ENCODE measurements around the gene TRIM28. TPM values are rescaled to one million over a fixed set of nuclear protein-coding genes. Genes with fewer than 3 reads are reported as not detected.

Gene TRIM28
- total and polyA plus RNA-seq, 9 of the 15 experiments (the other 6 are each of a cell fraction or from before 2014, with no cell fraction given) = 12.1 to 797 (median 490) TPM

DNA sequence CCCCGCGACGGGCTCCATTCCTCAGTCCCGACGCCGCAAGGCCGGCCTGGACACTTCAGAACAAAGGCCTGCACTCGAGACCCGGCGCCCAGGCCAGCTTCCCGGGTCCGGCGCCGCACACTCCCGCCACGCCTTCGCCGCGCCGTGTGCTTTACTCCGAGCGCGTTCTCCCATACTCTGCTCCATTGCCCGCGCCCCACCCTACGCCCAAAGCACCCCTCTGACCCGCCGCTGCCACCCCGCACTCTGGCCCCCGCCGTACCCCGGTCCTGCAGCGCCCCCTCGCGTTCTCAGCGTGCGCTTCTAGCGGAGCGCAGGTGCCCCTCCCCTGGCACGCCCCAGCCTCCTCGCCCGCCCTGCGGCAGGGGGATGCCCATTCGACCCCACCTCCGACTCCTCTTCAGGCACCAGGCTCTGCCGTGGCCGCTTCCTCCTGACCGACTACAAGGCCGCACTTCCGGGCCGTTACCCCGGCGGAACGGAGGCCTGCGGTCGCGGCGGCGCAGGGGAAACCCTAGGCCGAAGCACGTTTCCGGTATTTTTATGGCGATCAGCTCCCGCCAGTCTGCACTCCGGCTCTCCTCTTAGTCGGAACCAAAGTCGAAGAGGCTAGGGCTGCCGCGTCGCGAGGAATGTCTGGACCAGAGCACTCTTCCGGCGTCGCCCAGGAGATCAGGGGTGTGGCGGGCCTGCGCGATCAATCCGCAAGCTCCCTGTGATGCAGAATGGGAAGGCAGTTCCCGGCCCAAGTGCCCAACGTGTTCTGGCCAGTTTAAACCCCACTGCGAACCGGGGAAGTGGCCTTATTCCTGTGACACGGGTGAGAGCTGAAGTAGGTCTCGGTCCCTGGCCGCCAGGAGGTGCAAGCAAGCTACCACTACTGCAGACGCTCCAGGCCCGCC lies 24.3 kb upstream of the TRIM28 start, which contains the start of gene ZBTB45 (continued):
- TF ChIP-seq, protein P1, sequence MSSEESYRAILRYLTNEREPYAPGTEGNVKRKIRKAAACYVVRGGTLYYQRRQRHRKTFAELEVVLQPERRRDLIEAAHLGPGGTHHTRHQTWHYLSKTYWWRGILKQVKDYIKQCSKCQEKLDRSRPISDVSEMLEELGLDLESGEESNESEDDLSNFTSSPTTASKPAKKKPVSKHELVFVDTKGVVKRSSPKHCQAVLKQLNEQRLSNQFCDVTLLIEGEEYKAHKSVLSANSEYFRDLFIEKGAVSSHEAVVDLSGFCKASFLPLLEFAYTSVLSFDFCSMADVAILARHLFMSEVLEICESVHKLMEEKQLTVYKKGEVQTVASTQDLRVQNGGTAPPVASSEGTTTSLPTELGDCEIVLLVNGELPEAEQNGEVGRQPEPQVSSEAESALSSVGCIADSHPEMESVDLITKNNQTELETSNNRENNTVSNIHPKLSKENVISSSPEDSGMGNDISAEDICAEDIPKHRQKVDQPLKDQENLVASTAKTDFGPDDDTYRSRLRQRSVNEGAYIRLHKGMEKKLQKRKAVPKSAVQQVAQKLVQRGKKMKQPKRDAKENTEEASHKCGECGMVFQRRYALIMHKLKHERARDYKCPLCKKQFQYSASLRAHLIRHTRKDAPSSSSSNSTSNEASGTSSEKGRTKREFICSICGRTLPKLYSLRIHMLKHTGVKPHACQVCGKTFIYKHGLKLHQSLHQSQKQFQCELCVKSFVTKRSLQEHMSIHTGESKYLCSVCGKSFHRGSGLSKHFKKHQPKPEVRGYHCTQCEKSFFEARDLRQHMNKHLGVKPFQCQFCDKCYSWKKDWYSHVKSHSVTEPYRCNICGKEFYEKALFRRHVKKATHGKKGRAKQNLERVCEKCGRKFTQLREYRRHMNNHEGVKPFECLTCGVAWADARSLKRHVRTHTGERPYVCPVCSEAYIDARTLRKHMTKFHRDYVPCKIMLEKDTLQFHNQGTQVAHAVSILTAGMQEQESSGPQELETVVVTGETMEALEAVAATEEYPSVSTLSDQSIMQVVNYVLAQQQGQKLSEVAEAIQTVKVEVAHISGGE (CRISPR knock-in tag; IDR thresholded peaks at IDR 0.05) = peak; percentile 98 to 99 (median 98)
- TF ChIP-seq BDP1 (IDR thresholded peaks at IDR 0.05; ENCODE audit: insufficient read depth, insufficient read length) (no peak), CBX2 (IDR thresholded peaks at IDR 0.05; ENCODE audit: insufficient read depth, low read length, poor library complexity, severe bottlenecking) (no peak), KDM4B (IDR thresholded peaks at IDR 0.05; ENCODE audit: borderline replicate concordance in 2 of 2, low read depth in 1 of 2) (peak in 1 of 2 experiments; percentile 99; a peak in 2 of 4 replicates), TRIM28 (IDR thresholded peaks at IDR 0.05) (peak; percentile 79), SNIP1 (IDR thresholded peaks at IDR 0.05; ENCODE audit: low read depth) (no peak), ZNF354B (CRISPR knock-in tag; IDR thresholded peaks at IDR 0.05) (no peak)
- TF ChIP-seq, protein P2, sequence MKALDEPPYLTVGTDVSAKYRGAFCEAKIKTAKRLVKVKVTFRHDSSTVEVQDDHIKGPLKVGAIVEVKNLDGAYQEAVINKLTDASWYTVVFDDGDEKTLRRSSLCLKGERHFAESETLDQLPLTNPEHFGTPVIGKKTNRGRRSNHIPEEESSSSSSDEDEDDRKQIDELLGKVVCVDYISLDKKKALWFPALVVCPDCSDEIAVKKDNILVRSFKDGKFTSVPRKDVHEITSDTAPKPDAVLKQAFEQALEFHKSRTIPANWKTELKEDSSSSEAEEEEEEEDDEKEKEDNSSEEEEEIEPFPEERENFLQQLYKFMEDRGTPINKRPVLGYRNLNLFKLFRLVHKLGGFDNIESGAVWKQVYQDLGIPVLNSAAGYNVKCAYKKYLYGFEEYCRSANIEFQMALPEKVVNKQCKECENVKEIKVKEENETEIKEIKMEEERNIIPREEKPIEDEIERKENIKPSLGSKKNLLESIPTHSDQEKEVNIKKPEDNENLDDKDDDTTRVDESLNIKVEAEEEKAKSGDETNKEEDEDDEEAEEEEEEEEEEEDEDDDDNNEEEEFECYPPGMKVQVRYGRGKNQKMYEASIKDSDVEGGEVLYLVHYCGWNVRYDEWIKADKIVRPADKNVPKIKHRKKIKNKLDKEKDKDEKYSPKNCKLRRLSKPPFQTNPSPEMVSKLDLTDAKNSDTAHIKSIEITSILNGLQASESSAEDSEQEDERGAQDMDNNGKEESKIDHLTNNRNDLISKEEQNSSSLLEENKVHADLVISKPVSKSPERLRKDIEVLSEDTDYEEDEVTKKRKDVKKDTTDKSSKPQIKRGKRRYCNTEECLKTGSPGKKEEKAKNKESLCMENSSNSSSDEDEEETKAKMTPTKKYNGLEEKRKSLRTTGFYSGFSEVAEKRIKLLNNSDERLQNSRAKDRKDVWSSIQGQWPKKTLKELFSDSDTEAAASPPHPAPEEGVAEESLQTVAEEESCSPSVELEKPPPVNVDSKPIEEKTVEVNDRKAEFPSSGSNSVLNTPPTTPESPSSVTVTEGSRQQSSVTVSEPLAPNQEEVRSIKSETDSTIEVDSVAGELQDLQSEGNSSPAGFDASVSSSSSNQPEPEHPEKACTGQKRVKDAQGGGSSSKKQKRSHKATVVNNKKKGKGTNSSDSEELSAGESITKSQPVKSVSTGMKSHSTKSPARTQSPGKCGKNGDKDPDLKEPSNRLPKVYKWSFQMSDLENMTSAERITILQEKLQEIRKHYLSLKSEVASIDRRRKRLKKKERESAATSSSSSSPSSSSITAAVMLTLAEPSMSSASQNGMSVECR (CRISPR knock-in tag; IDR thresholded peaks at IDR 0.05) = peak; percentile 97
- TF ChIP-seq, protein P3, sequence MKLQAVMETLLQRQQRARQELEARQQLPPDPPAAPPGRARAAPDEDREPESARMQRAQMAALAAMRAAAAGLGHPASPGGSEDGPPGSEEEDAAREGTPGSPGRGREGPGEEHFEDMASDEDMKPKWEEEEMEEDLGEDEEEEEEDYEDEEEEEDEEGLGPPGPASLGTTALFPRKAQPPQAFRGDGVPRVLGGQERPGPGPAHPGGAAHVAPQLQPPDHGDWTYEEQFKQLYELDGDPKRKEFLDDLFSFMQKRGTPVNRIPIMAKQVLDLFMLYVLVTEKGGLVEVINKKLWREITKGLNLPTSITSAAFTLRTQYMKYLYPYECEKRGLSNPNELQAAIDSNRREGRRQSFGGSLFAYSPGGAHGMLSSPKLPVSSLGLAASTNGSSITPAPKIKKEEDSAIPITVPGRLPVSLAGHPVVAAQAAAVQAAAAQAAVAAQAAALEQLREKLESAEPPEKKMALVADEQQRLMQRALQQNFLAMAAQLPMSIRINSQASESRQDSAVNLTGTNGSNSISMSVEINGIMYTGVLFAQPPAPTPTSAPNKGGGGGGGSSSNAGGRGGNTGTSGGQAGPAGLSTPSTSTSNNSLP (IDR thresholded peaks at IDR 0.05; ENCODE audit: borderline replicate concordance, low read depth, low read length) = no peak
- TF ChIP-seq, protein P4, sequence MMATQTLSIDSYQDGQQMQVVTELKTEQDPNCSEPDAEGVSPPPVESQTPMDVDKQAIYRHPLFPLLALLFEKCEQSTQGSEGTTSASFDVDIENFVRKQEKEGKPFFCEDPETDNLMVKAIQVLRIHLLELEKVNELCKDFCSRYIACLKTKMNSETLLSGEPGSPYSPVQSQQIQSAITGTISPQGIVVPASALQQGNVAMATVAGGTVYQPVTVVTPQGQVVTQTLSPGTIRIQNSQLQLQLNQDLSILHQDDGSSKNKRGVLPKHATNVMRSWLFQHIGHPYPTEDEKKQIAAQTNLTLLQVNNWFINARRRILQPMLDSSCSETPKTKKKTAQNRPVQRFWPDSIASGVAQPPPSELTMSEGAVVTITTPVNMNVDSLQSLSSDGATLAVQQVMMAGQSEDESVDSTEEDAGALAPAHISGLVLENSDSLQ (IDR thresholded peaks at IDR 0.05) = peak; percentile 73
- TF ChIP-seq, protein P5, sequence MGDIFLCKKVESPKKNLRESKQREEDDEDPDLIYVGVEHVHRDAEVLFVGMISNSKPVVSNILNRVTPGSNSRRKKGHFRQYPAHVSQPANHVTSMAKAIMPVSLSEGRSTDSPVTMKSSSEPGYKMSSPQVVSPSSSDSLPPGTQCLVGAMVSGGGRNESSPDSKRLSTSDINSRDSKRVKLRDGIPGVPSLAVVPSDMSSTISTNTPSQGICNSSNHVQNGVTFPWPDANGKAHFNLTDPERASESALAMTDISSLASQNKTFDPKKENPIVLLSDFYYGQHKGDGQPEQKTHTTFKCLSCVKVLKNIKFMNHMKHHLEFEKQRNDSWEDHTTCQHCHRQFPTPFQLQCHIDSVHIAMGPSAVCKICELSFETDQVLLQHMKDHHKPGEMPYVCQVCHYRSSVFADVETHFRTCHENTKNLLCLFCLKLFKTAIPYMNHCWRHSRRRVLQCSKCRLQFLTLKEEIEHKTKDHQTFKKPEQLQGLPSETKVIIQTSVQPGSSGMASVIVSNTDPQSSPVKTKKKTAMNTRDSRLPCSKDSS (IDR thresholded peaks at IDR 0.05; ENCODE audit: low read depth, partially characterized antibody) = no peak

Measured in K562 (cell line).